Loucy (cell line): ENCODE measurements around the gene PNCK.
"Not testable (repeated sequence)": the region's sequence is repeated elsewhere in the genome, so short reads cannot be mapped to it uniquely, and the experiment has no call there.

Experiments
- H2AFZ ChIP-seq: fragments of 200-600 bp; sonication (generic); 2 replicates; pipeline ENCODE4 v1.6.0; 2016; ENCODE audit warnings: antibody characterized with exemption, mild to moderate bottlenecking, low read length, moderate library complexity
- H3F3A ChIP-seq: fragments of 200-600 bp; 2 replicates; pipeline ENCODE4 v1.6.0; 2016; ENCODE audit warnings: antibody characterized with exemption, low read depth, mild to moderate bottlenecking
- H3K27me3 ChIP-seq: fragments of 200-600 bp; sonication (generic); 2 replicates; pipeline ENCODE4 v1.6.1; 2014; ENCODE audit warnings: low read length, mild to moderate bottlenecking; ENCODE audit not compliant: insufficient read depth, poor library complexity, severe bottlenecking
- H3K36me3 ChIP-seq: fragments of 200-600 bp; sonication (generic); 2 replicates; pipeline ENCODE4 v1.6.1; 2016; ENCODE audit warnings: low read length; ENCODE audit not compliant: insufficient read depth
- H3K4me1 ChIP-seq: fragments of 200-600 bp; sonication (generic); 2 replicates; pipeline ENCODE4 v1.5.1; 2014; ENCODE audit warnings: low read length, mild to moderate bottlenecking; ENCODE audit not compliant: insufficient read depth, poor library complexity, severe bottlenecking
- H3K4me2 ChIP-seq: fragments of 200-600 bp; sonication (generic); 2 replicates; pipeline ENCODE4 v1.6.0; 2014; ENCODE audit warnings: antibody characterized with exemption, low read length, low read depth, mild to moderate bottlenecking; ENCODE audit not compliant: poor library complexity, severe bottlenecking
- H3K4me3 ChIP-seq: fragments of 200-600 bp; sonication (generic); 2 replicates; pipeline ENCODE4 v1.5.1; 2014; ENCODE audit warnings: low read length, mild to moderate bottlenecking, mixed read lengths; ENCODE audit not compliant: poor library complexity, severe bottlenecking
- H3K79me2 ChIP-seq: fragments of 200-600 bp; sonication (generic); 2 replicates; pipeline ENCODE4 v1.6.1; 2014; ENCODE audit warnings: low read length; ENCODE audit not compliant: insufficient read depth
- H3K9ac ChIP-seq: fragments of 200-600 bp; sonication (generic); 2 replicates; pipeline ENCODE4 v1.6.0; 2014; ENCODE audit warnings: mild to moderate bottlenecking, low read depth, low read length, moderate library complexity; ENCODE audit not compliant: poor library complexity, severe bottlenecking
- H3K9me2 ChIP-seq: fragments of 200-600 bp; sonication (generic); replicated peaks from 2 replicates; pipeline ENCODE4 v1.6.1; 2016; ENCODE audit warnings: low read depth, low read length, mixed read lengths
- H3K9me3 ChIP-seq: fragments of 200-600 bp; sonication (generic); 2 replicates; pipeline ENCODE4 v1.6.1; 2014; ENCODE audit warnings: mild to moderate bottlenecking, antibody characterized with exemption, low read length, low read depth; ENCODE audit not compliant: insufficient read depth
- H4K20me1 ChIP-seq: fragments of 200-600 bp; sonication (generic); 2 replicates; pipeline ENCODE4 v1.6.0; 2014; ENCODE audit warnings: antibody characterized with exemption, low read length, mild to moderate bottlenecking; ENCODE audit not compliant: insufficient read depth, poor library complexity, severe bottlenecking
- CTCF ChIP-seq: fragments of 200-600 bp; sonication (generic); conservative IDR thresholded peaks from 2 replicates; pipeline ENCODE4 v1.5.1; 2014; ENCODE audit warnings: mild to moderate bottlenecking, antibody characterized with exemption, low read length
- EZH2phosphoT487 ChIP-seq: fragments of 200-600 bp; IDR thresholded peaks from 2 replicates; pipeline ENCODE4 v1.6.1; 2018; ENCODE audit warnings: antibody characterized with exemption, mild to moderate bottlenecking, moderate library complexity, borderline replicate concordance

PNCK gene

GRCh38 chrX:153697924-153698865 is 24.6 kb upstream of the PNCK start:
- no peaks in the 10 kb centered on the region for H4K20me1 ChIP-seq
- H3K4me1 ChIP-seq, result no peaks in the 10 kb centered on the region
- no peak for TF ChIP-seq CTCF
- no peak for TF ChIP-seq EZH2phosphoT487
- H3K36me3 ChIP-seq, result peaks cover 14% of the 10 kb centered on the region; the same call in 1 of the 2 replicates
- no peaks in the 10 kb centered on the region for H3F3A ChIP-seq
- no peaks in the 10 kb centered on the region for H3K27me3 ChIP-seq
- no peak overlapping the region for H2AFZ ChIP-seq
- H3K9me3 ChIP-seq, result no peaks in the 10 kb centered on the region
- no peaks in the 10 kb centered on the region for H3K9me2 ChIP-seq
- H3K4me3 ChIP-seq, result no peak overlapping the region
- no peaks in the 10 kb centered on the region for H3K79me2 ChIP-seq
- no peak overlapping the region for H3K4me2 ChIP-seq
- H3K9ac ChIP-seq, result no peak overlapping the region

GRCh38 chrX:153696986-153697722 is 23.5 kb upstream of the PNCK start:
- not testable (repeated sequence) for H3K36me3 ChIP-seq, H3K4me1 ChIP-seq, H4K20me1 ChIP-seq, H3K27me3 ChIP-seq, H3K79me2 ChIP-seq, H3F3A ChIP-seq, H3K9ac ChIP-seq, H3K4me3 ChIP-seq, H3K9me2 ChIP-seq, H2AFZ ChIP-seq, H3K4me2 ChIP-seq, H3K9me3 ChIP-seq

- H3K36me3 ChIP-seq, H3K79me2 ChIP-seq, H4K20me1 ChIP-seq, H3K9me2 ChIP-seq, H3K9me3 ChIP-seq, H3K4me2 ChIP-seq, H3K4me3 ChIP-seq, H2AFZ ChIP-seq, H3K4me1 ChIP-seq, H3K9ac ChIP-seq, H3K27me3 ChIP-seq, H3F3A ChIP-seq: not testable (repeated sequence)
These were observed 22.9 kb upstream of the PNCK start for GRCh38 chrX:153696538-153696937.

DNA sequence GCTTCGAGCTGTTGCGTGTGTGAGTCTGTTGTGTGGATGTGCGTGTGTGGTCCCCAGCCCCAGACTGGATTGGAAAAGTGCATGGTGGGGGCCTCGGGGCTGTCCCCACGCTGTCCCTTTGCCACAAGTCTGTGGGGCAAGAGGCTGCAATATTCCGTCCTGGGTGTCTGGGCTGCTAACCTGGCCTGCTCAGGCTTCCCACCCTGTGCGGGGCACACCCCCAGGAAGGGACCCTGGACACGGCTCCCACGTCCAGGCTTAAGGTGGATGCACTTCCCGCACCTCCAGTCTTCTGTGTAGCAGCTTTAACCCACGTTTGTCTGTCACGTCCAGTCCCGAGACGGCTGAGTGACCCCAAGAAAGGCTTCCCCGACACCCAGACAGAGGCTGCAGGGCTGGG is 22.5 kb upstream of the PNCK start:
- Histone ChIP-seq H3K79me2 (no peaks in the 10 kb centered on the region), H3K9ac (no peak overlapping the region), H3K27me3 (no peaks in the 10 kb centered on the region), H3K36me3 (peaks cover 2% of the 10 kb centered on the region; the same call in 1 of the 2 replicates), H3K9me2 (no peaks in the 10 kb centered on the region), H3F3A (no peaks in the 10 kb centered on the region), H4K20me1 (no peaks in the 10 kb centered on the region), H3K4me2 (no peak overlapping the region), H2AFZ (no peak overlapping the region), H3K4me3 (no peak overlapping the region), H3K4me1 (no peaks in the 10 kb centered on the region), H3K9me3 (no peaks in the 10 kb centered on the region)
- TF ChIP-seq EZH2phosphoT487, result no peak
- no peak for TF ChIP-seq CTCF
